K562 (cell line): ENCODE data around the gene SANBR. TPM values are rescaled to one million over a fixed set of nuclear protein-coding genes. Genes with fewer than 3 reads are reported as not detected.

Experiments
- ARHGAP35 ChIP-seq: fragments of 450-650 bp; IDR thresholded peaks from 2 replicates; pipeline ENCODE4 v1.6.1; 2018; ENCODE audit not compliant: partially characterized antibody
- E2F8 ChIP-seq: fragments of 450-650 bp; IDR thresholded peaks from 2 replicates; pipeline ENCODE4 v1.7.1; 2018; ENCODE audit warnings: mild to moderate bottlenecking, low read depth; ENCODE audit not compliant: partially characterized antibody
- HOMEZ ChIP-seq: fragments of 250-450 bp; sonication (Bioruptor Pico); IDR thresholded peaks from 2 replicates; pipeline ENCODE4 v1.4.0; 2020; ENCODE audit warnings: mild to moderate bottlenecking, moderate library complexity
- L3MBTL2 ChIP-seq: fragments of 450-650 bp; IDR thresholded peaks from 2 replicates; pipeline ENCODE4 v1.6.1; 2016; ENCODE audit warnings: mild to moderate bottlenecking, moderate library complexity
- MTA2 ChIP-seq: fragments of 450-650 bp; IDR thresholded peaks from 2 replicates; pipeline ENCODE4 v1.6.1; 2016; ENCODE audit warnings: low read depth
- PHB ChIP-seq: fragments of 250-450 bp; sonication (Bioruptor Pico); IDR thresholded peaks from 2 replicates; pipeline ENCODE4 v1.5.0; 2021
- PRPF4 ChIP-seq: fragments of 200-400 bp; formaldehyde crosslinking; IDR thresholded peaks from one replicate; pipeline ENCODE4 v1.6.1; 2017; ENCODE audit warnings: low read length, low read depth, mild to moderate bottlenecking; ENCODE audit not compliant: insufficient read depth, poor library complexity, severe bottlenecking
- RBM15 ChIP-seq: fragments of 200-400 bp; formaldehyde crosslinking; IDR thresholded peaks from 2 replicates; pipeline ENCODE4 v1.6.1; 2018; ENCODE audit warnings: mild to moderate bottlenecking, low read length, moderate library complexity; ENCODE audit not compliant: insufficient read depth
- RFX5 ChIP-seq: IDR thresholded peaks from 2 replicates; pipeline ENCODE4 v1.6.1; 2011; ENCODE audit warnings: low read depth, mild to moderate bottlenecking, improper control_type of control experiment, low read length
- RNF2 ChIP-seq: sonication (generic); IDR thresholded peaks from 2 replicates; pipeline ENCODE4 v1.6.1; 2016
- SFPQ ChIP-seq: fragments of 200-400 bp; formaldehyde crosslinking; IDR thresholded peaks from 2 replicates; pipeline ENCODE4 v1.6.1; 2017; ENCODE audit warnings: mild to moderate bottlenecking, low read depth, low read length, moderate library complexity
- SIN3B ChIP-seq: fragments of 450-650 bp; IDR thresholded peaks from 2 replicates; pipeline ENCODE4 v1.6.1; 2017; ENCODE audit warnings: low read depth, mild to moderate bottlenecking, moderate library complexity
- SMARCA5 ChIP-seq: fragments of 450-650 bp; IDR thresholded peaks from 2 replicates; pipeline ENCODE4 v1.6.1; 2016
- STAT6 ChIP-seq: sonication (generic); formaldehyde crosslinking; IDR thresholded peaks from 2 replicates; pipeline ENCODE4 v1.8.1; 2023; ENCODE audit warnings: mild to moderate bottlenecking, missing genetic modification reagents
- TCF3 ChIP-seq: sonication (generic); formaldehyde crosslinking; IDR thresholded peaks from 2 replicates; pipeline ENCODE4 v1.4.0; 2020; ENCODE audit warnings: mild to moderate bottlenecking, missing genetic modification reagents
- U2AF1 ChIP-seq: fragments of 200-400 bp; formaldehyde crosslinking; optimal IDR thresholded peaks from 2 replicates; pipeline ENCODE3; 2017; ENCODE audit warnings: mild to moderate bottlenecking, low read depth, low read length, moderate library complexity
- ZNF140 ChIP-seq: fragments of 250-450 bp; sonication (Bioruptor Pico); IDR thresholded peaks from 2 replicates; pipeline ENCODE4 v1.8.0; 2021; ENCODE audit warnings: moderate library complexity, mild to moderate bottlenecking, inconsistent platforms
- ZNF699 ChIP-seq: fragments of 250-450 bp; sonication (Bioruptor Pico); IDR thresholded peaks from 2 replicates; pipeline ENCODE4 v1.8.0; 2021; ENCODE audit warnings: mild to moderate bottlenecking, moderate library complexity; ENCODE audit not compliant: insufficient replicate concordance
- polyA plus RNA-seq, 8 experiments: library from polyadenylated mRNA; depleted of rRNA in 4 of 8; stranded (reverse) in 5 of 8; unstranded in 3 of 8; fragments of >200 nt; fragmentation: Nextera tagmentation in 2 of 8; fragmentation: Illumina TruSeq in 1 of 8; extraction: Ambion mirVana in 2 of 8; extraction: Trizol in 1 of 8; gene quantifications; 2 replicates each; pipeline versions ENCODE4 v1.2.1 to v1.2.3, GENCODE V29; 2011 to 2014; ENCODE audit warnings: inconsistent platforms in 1 of 8, missing spikeins in 1 of 8
- total RNA-seq, 7 experiments: library from RNA; depleted of rRNA in 6 of 7; stranded (reverse); fragments of >200 nt in 6 of 7; fragmentation: Illumina TruSeq in 2 of 7; extraction: Trizol in 2 of 7; gene quantifications; 2 replicates each; pipeline versions ENCODE4 v1.2.1 to v1.2.3, GENCODE V29; 2011 to 2021; ENCODE audit warnings: low replicate concordance in 1 of 7

SANBR gene
- total and polyA plus RNA-seq, 9 of the 15 experiments (the other 6 are each of a cell fraction or from before 2014, with no cell fraction given), result 1.5 to 7.7 (median 6.2) TPM

- no peak for TF ChIP-seq ARHGAP35
- TF ChIP-seq RNF2, result 0 out of 2 replicates have a peak, but pooled peaks have one; percentile 18
- TF ChIP-seq SMARCA5, result no peak
- peak; percentile 90 for TF ChIP-seq L3MBTL2
- TF ChIP-seq ZNF140, result no peak
- no peak for TF ChIP-seq STAT6 (CRISPR knock-in tag)
- no peak for TF ChIP-seq U2AF1
- no peak for TF ChIP-seq TCF3 (CRISPR knock-in tag)
- no peak for TF ChIP-seq PRPF4
- TF ChIP-seq RFX5, result no peak
- no peak for TF ChIP-seq RBM15
- no peak for TF ChIP-seq PHB (CRISPR knock-in tag)
- no peak for TF ChIP-seq MTA2
- no peak for TF ChIP-seq HOMEZ (CRISPR knock-in tag)
- no peak for TF ChIP-seq E2F8
- no peak for TF ChIP-seq SFPQ
- TF ChIP-seq SIN3B, result 0 out of 2 replicates have a peak, but pooled peaks have one; percentile 22
- TF ChIP-seq ZNF699 (CRISPR knock-in tag), result no peak
Observed at GRCh38 chr2:61065714-61066709, at the start of gene SANBR (continued).
